HepG2 (cell line): ENCODE results near the gene CFI.

ENCODE experiments used
- HCFC1 ChIP-seq: fragments of 150-350 bp; IDR thresholded peaks from 2 replicates; pipeline ENCODE4 v1.6.1; 2014; ENCODE audit warnings: low read depth, low read length
- TF ChIP-seq, protein P1 (sequence below): sonication (generic); formaldehyde crosslinking; IDR thresholded peaks from 2 replicates; pipeline ENCODE4 v1.5.0; 2020; ENCODE audit warnings: missing genetic modification reagents, mild to moderate bottlenecking, borderline replicate concordance

GRCh38 chr4:109754093-109754857, 47.5 kb downstream of the CFI start:
- no peak for TF ChIP-seq HCFC1
- TF ChIP-seq, protein P1, sequence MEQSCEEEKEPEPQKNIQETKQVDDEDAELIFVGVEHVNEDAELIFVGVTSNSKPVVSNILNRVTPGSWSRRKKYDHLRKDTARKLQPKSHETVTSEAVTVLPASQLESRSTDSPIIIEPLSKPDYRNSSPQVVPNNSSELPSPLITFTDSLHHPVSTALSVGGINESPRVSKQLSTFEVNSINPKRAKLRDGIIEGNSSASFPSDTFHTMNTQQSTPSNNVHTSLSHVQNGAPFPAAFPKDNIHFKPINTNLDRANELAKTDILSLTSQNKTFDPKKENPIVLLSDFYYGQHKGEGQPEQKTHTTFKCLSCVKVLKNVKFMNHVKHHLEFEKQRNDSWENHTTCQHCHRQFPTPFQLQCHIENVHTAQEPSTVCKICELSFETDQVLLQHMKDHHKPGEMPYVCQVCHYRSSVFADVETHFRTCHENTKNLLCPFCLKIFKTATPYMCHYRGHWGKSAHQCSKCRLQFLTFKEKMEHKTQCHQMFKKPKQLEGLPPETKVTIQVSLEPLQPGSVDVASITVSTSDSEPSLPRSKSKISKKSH (CRISPR knock-in tag), result no peak
